ENCODE measurements around the gene FBLN2.

The FBLN2 gene

GRCh38 chr3:13671482-13672233 is 122.7 kb downstream of the FBLN2 start:
- no peak for DNase-seq

GRCh38 chr3:13673207-13673606 is 124.3 kb downstream of the FBLN2 start:
- no peak for DNase-seq

DNA sequence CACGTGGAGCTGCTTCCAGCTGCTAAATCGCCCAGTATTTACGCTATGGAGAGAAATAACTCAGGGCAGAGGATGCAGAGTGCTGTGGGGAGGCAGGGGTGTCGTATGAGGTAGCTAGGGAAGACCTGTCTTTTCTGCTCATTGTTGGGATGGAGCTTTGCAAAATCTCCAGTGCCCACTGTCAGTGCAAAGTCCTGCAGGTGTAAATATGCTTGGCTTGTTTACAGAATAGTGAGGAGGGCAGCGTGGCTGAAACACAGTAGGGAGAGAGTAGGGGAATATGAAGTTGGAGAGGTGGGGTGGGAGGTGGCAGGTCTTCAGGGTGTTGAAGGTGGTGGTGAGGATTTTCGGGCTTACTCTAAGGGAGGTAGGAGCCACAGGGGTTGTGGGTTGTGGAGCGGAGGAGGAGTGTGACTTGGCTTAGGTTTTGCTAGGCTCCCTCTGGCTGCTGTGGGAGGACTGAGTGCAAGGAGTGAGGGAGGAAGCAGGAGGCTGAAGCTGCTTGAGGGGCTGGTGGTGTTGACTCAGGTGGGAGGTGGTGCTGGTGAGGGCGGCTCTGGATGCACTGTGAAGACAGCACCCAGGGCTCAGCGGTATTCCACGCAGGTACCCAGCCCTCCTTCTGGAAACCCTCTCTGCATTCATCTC is 125.7 kb downstream of the FBLN2 start:
- DNase-seq, result no peak

DNA sequence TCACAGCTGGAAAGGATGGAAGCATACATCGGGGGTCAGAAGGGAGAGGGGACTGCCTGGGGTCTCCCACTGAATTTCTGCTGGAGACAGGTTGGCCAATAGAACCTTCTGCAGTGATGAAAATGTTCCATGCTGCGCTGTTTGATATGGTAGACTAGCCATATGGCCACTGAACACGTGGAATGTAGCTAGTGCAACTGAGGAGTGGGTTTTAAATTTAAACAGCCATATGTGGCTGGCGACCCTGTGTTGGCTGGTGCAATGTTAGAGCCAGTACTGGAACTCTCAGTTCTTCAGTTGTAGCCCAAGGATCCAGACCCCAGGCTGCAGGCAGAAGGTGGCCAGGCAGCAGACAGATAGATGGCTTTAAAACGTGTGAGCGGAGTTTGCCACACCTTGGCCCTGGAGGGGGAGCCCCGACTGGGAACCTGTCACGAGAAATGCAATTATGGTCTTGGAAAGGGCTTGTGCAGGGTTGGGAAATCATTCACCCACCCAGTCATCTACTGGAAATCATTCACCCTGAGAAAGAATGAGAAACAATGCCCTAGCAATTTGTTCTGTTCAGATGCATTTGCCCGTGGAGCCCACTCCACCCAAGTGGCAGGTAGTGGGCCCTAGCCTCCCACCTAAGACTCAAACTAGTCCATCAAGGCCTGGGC is 127.6 kb downstream of the FBLN2 start:
- DNase-seq, result no peak

DNA sequence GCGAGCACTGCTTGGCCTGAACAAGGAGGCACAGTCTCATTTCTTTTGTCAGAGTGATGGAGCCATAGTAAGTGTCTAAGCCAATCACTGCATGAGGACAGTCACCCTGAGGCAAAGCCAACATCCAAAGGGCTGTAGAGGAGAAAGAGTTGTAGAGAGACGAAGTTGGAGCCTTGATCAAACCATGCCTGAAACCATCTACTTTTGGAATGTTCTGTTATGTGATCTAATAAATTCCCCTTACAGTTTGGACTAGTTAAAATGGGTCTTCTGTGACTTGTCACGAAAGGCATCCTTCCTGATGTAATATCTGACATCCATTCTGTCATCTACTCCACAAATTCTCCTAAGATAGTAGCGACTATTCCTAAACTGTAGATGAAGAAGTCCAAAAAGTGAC is 128.3 kb downstream of the FBLN2 start:
- no peak for DNase-seq

- no peak for DNase-seq
These were observed 133.0 kb downstream of the FBLN2 start for GRCh38 chr3:13681931-13682330.

GRCh38 chr3:13682331-13683013 is 133.5 kb downstream of the FBLN2 start:
- no peak for DNase-seq

DNA sequence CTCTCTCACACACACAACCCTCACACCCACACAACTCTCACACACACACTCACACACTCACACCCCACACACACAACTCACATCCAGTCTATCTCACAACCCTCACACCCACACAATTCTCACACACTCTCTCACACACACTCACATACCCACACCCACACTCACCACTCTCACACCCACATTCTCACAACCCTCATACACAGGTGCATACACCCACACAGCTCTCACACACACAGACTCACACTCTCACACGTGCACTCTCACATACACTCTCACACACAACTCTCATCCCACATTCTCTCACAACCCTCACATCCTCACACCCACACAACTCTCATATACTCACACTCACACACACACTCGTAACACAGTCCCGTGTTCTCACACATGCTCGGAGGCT is 134.4 kb downstream of the FBLN2 start:
- no peak for DNase-seq

- DNase-seq, result no peak
These were observed 134.8 kb downstream of the FBLN2 start for GRCh38 chr3:13683772-13684171.

- DNase-seq, result no peak
These were observed 135.4 kb downstream of the FBLN2 start for GRCh38 chr3:13684350-13684749.

GRCh38 chr3:13684854-13685253 is 135.9 kb downstream of the FBLN2 start:
- no peak for DNase-seq

DNA sequence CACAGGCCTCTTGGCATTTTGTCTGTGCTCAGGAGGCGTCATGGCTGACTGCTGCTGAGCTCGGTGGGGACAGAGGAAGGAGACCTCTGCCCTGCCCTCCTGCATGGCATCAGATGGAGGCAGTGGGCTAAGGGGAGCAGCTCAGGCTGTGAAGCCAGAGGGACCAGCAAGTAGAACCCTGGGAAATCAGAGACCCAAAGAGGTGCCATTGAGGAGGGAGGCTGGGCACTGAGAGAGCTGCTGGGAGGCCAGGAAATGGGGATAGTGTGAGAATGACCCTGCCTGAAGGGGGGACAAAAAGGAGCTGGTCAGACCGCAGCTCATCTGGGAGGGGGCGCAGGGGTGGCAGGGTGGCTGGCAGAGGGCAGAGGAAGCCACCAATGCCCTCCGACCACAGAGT is 136.8 kb downstream of the FBLN2 start:
- DNase-seq, result no peak

DNA sequence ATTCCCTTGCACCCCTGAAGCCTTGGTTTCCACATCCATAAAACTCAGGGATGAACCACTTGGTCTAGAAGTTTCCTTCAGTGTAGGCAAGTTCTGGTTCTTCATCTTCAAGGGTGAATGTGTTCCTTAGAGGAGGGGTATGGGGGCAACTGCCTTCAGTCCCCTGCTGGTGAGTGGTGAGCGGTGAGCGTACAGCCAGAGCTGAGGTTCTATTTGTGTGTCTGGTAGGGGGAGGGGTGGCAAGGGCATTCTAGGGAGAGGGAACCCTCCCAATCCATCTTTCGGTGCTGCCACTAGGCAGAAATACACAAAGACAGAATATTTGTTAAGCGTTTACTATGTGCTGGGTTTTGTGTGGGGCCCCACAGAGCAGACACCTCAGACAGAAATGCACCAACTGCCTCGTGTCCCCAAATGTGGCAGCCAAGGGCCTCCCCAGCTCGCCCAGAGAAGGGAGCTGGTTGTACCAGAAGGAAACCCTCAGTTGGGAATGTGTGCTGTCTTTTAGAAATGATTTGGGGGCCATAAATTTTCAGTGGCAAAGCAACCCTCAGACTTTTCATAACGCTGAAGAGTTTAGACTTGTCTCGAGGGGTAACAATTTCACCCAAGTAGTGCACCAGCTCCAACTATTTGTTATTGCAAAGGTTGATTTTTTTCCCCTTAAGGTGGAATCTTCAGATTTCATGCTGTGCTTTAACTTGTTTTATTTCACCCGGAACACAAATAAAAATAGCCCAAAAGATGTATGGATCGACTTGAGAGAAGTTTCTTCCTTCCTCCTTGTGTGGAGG is 137.6 kb downstream of the FBLN2 start:
- no peak for DNase-seq

- no peak for DNase-seq
These were observed 138.6 kb downstream of the FBLN2 start for GRCh38 chr3:13687517-13687943.
